Inferior parietal cortex (tissue), 1 donor: ENCODE data around the gene CD8B.

Source experiments
- DNase-seq: peaks from one replicate; pipeline ENCODE4 v3.0.0-alpha.2; 2016; ENCODE audit errors: extremely low spot score

CD8B gene

GRCh38 chr2:86774862-86775261 lies 86.8 kb downstream of the CD8B start:
- no peak for DNase-seq

- no peak for DNase-seq
Measured at GRCh38 chr2:86772611-86773010, 89.1 kb downstream of the CD8B start.

GRCh38 chr2:86770816-86771301 lies 90.8 kb downstream of the CD8B start:
- no peak for DNase-seq

GRCh38 chr2:86769838-86770237 lies 91.8 kb downstream of the CD8B start:
- no peak for DNase-seq

- DNase-seq: no peak
Measured at GRCh38 chr2:86768189-86768949, 93.3 kb downstream of the CD8B start.
